Liver (tissue), 3 donors: Measurements from ENCODE around the gene RASGRF2.

Experiments used
- EGR1 ChIP-seq, 2 donors: IDR thresholded peaks; 2 replicates each; pipeline ENCODE4 v1.6.1; 2016 to 2018; ENCODE audit warnings: antibody characterized with exemption in 2 of 2, low read depth in 2 of 2
- TF ChIP-seq, protein P1 (sequence below): fragments of 150-350 bp; IDR thresholded peaks from 2 replicates; pipeline ENCODE4 v1.5.1; 2017; ENCODE audit warnings: improper control_type of control experiment, low read depth, low read length; ENCODE audit not compliant: missing input control
- donor health status: healthy.
- donor health status: healthy.

DNA sequence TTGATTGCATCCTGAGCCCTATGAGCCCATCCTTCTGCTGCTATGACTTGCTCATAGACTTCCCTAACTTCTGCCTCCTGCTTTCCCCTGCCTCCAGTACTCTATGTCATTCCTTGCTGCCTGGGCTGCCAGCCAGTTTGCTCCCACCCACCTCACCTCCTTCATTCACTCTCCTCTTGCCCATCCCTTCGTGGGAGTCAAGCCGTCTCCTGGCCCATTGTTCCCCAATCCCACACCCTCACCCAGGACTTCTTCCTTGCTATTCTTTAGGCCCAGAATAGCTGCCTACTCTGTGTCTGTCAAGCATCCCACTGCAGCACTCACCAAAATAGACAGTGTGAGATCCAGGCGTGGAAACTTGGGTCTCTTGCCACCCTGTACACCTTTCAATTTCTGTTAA, 131.0 kb downstream of the RASGRF2 start:
- TF ChIP-seq, protein P1, sequence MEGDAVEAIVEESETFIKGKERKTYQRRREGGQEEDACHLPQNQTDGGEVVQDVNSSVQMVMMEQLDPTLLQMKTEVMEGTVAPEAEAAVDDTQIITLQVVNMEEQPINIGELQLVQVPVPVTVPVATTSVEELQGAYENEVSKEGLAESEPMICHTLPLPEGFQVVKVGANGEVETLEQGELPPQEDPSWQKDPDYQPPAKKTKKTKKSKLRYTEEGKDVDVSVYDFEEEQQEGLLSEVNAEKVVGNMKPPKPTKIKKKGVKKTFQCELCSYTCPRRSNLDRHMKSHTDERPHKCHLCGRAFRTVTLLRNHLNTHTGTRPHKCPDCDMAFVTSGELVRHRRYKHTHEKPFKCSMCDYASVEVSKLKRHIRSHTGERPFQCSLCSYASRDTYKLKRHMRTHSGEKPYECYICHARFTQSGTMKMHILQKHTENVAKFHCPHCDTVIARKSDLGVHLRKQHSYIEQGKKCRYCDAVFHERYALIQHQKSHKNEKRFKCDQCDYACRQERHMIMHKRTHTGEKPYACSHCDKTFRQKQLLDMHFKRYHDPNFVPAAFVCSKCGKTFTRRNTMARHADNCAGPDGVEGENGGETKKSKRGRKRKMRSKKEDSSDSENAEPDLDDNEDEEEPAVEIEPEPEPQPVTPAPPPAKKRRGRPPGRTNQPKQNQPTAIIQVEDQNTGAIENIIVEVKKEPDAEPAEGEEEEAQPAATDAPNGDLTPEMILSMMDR = no peak
- no peak for TF ChIP-seq EGR1 (IDR thresholded peaks at IDR 0.05; ENCODE audit: low read depth in 2 of 2)
